Renal cortical epithelial cell (primary cell): ENCODE measurements around the gene BCL2L12. TPM values are rescaled to one million over a fixed set of nuclear protein-coding genes. Genes with fewer than 3 reads are reported as not detected.

Source experiments
- DNase-seq: peaks from one replicate; pipeline ENCODE4 v3.0.0-alpha.2; 2011; ENCODE audit warnings: low read depth
- total RNA-seq: library from RNA; depleted of rRNA; stranded (reverse); fragments of >200 nt; gene quantifications from 2 replicates; pipeline ENCODE4 v1.2.3, GENCODE V29; 2014

Gene BCL2L12
- total RNA-seq, 1 donor from 2014 or later = 1.9 TPM

DNA sequence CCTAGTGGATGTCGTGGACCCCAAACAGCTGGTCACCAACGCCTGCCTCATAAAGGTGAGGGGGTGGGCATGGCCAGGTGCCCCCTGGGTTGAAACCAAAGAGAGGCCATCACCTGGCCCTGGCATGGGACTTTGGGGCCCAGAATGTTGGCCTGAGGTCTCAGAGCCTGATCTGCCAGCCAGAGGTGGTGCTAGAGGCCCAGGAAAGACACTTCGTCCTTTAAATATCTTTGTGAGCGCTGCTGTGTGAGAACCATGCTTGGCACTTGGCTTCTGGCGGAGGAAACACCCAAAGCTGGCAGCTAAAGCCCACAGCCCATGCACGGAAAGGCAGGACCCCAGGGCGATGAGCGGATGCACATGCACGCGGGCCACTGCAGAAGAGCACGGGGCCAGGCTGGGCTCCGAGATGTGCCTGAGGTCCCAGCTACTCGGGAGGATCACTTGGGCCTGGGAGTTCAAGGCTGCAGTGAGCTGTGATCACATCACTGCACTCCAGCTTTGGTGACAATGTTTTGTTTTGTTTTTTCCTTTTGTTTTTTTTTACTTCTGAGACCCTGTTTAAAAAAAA is 19.3 kb downstream of the BCL2L12 start:
- no peak for DNase-seq

DNA sequence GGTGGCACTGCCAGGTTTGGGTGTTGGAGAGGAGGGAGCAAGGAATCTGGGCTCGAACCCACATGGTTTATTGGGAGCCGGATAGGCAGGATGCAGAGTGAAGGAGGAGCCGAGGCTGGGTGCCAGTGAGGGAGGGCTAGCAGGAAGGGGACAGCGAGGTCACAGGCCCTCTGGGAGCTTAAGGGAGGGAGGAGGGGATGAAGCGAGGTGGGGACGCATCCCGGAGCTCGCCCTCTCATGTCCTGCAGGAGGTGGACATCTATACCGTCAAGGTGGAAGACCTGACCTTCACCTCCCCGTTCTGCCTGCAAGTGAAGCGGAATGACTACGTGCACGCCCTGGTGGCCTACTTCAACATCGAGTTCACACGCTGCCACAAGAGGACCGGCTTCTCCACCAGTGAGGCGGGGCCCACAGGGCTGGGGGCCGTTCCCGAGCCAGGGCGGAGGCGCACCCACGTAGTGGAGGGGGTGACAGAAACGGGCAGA is 20.2 kb downstream of the BCL2L12 start:
- no peak for DNase-seq

DNA sequence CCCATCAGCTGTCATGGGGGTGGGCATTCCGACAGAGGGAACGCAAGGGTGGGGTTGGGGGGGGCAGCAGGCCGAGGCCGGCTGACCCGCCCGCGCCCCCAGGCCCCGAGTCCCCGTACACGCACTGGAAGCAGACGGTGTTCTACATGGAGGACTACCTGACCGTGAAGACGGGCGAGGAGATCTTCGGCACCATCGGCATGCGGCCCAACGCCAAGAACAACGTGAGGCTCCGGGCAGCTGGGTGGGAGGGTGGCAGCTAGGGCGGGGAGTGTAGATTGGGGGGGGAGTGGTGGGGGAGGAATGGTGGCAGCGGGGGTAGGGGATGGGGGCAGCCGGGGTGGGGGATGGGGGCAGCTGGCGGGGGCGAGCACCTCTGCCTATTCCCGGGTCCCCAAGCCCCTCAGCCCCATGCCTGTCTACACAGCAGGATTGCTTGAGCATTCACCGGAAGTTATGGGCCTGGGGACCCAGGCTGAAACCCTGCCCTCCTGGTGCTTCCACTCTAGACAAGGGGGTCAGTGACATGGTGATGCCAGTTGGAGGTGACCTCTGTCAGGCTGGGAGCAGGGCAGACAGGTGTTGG is 20.9 kb downstream of the BCL2L12 start:
- DNase-seq = no peak

DNA sequence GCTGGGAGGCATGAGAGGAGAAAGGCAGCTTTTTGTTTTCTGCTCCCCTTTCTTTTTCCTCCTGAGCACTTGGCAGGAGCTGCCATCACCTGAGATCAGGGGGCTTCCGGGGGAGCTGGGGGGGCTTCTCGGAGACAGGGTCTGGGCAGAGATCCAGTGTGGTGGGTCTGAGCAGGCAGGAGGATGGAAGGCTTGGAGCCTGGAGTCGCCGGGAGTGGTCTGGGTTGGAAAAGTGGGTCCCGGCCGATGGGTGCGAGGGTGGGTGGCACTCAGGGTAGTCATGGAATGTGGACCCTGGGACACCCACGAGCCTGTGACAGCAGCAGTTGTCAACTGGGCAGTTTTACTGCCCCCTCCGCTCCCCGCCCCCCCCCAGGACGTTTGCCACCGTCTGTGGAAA is 21.4 kb downstream of the BCL2L12 start:
- DNase-seq = no peak

DNA sequence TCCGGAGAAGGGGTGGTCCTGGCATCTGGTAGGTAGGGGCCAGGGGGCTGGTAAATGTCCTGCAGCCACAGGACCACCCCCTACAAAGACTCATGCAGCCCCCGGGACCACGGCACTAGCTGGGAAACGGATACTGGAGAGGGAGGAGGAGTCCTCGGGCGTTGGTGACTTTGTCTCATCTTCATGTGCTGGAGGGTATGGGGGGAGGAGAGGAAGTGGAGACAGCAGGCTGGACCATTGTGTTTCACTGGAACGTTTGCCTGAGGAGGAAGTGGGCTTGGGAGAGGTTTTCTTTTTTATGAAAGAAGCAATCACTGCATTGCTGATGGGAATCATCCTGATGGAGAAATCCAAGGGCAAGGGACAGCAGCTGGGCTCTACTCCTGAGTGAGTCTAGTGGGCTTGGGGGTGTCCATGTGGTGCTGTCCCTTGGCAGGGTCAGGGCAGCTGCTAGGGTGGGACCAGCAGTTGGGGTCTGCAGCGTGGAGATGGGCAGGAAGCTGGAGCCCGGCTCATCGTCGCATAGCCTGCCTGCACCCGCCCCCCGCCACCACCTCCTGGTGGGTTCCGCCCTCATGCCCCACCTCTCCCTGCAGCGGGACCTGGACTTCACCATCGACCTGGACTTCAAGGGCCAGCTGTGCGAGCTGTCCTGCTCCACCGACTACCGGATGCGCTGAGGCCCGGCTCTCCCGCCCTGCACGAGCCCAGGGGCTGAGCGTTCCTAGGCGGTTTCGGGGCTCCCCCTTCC is 22.0 kb downstream of the BCL2L12 start:
- no peak for DNase-seq

DNA sequence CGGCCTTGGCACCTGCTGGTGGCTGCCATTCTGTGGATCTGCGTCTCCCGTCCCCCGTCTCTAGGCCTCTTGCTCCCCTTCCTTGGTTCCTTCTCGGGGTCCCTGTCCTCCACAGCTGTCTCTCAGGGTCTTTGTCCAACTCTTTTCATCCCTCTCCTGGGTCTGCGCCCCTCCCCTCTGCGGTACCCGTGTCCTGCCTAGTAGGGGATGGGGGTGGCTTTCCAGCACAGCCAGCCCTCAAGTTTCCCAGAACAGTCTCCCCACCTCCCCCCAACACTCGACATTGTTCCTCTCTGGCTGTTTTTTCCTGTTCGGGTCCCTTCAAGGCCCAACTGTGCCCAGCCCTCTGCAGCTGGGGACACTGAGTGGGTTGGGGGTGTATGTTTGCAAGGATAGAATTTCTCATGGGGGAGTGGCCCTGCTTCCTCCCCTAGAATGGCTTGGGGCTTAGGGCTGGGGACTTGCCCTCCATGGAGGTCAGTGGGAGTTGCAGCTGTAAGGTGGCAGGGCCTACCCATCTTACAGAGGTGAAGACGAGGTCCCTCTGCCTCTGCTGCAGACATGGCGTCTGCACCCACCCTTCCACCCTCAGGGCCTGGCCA is 22.9 kb downstream of the BCL2L12 start:
- no peak for DNase-seq

DNA sequence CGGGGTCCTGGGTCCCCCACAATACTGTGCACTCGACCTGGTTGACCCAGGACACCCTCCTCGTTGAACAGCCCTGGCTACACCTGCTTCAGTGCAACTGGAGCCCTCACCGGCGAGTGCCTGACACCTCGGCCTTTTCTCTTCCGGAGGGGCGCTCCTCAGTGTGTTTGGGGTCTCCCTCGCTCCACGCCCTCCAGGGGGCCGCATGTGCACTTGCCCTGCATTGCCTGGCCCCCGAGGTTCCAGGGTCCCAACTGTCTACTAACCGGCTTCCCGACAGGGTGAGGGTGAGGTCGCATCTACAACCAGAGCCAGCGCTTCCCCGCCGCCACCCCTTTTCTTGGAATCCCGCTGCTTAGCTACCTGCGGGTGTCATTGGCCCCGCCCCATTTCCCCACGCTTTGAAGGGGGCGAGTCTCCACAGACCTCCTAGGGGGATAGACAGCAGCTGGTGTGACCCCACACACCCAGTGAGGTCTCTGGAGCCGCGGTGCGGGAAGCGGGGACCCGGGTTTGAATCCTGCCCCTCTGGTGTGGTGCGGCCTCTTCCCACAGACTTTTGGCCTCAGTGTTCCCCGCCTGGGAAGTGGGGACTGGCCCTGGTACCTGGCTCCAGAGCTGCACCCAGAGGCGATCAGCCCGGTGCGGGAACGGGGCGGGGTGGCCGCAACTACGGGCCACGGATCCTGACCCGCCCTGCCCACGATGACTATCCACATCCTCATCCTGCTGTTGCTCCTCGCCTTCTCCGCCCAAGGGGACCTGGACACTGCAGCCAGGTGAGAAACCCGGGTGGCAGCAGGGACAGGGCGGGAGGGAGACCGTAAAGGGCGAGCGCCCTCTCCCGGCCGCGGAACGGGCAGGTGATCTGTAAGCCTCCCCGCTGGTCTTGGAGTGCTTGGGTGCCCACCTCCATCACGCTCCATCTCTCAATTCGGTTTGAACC is 23.7 kb downstream of the BCL2L12 start, which contains the start of gene ADM5:
Gene ADM5 (plus strand): TSS at position 462 of the 946 bp plus-strand sequence. CDS start 244 bp downstream, at position 706.
- no peak for DNase-seq

DNA sequence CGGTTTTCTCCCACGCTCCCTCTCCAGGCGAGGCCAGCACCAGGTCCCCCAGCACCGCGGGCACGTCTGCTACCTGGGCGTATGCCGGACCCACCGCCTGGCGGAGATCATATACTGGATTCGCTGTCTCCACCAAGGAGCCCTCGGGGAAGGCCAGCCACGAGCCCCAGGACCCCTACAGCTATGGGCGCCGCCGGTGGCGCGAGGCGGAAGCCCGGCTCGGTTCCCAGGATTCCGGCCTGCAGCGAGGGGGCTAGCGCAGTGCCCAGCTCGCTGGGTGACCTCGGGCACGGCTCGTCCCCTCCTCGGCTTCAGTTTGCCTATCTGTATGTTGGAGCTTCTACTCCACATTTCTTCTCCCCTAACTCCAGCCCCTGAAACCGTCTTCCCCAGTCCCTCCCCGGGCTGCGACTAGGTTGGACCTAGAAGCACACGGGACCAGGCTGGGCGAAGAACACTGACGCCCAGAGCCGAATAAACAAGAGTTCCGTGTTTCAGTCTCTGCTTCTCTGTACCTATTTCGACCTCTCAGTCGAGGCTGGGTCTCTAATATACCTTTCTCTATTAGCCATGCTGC is 24.4 kb downstream of the BCL2L12 start:
- DNase-seq = no peak

DNA sequence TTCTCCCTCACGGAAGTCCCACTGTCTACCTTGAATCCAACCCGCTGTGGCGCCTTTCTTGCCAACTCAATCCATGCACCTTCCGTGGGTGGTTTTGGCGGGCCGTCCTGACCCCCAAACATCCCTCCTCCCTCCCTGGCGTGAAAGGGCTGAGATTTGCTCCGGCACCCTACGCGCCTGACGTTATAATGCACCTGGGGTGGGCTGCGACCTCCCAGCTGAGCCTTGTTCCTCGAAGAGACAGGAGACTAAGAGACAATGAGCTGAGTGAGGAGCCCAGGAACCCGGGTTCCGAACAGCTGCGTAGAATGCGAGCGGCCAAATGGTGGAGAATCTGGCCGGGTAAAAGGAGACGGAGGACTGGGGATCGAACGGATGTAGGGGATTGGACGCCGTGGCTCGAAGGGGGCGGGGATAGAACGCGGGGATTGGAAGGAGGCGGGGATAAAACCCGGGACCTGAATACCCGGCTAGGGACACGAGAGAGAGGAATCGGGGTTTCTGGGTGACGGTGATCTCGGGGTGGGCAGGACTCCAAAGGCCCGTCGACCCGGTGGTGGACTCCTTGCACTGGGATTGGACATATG is 25.0 kb downstream of the BCL2L12 start, which contains the start of gene CPT1C:
Gene CPT1C (plus strand): TSS at position 461 of the 587 bp plus-strand sequence. CDS start 1,137 bp downstream, outside the sequence.
- DNase-seq = peak; percentile 42

DNA sequence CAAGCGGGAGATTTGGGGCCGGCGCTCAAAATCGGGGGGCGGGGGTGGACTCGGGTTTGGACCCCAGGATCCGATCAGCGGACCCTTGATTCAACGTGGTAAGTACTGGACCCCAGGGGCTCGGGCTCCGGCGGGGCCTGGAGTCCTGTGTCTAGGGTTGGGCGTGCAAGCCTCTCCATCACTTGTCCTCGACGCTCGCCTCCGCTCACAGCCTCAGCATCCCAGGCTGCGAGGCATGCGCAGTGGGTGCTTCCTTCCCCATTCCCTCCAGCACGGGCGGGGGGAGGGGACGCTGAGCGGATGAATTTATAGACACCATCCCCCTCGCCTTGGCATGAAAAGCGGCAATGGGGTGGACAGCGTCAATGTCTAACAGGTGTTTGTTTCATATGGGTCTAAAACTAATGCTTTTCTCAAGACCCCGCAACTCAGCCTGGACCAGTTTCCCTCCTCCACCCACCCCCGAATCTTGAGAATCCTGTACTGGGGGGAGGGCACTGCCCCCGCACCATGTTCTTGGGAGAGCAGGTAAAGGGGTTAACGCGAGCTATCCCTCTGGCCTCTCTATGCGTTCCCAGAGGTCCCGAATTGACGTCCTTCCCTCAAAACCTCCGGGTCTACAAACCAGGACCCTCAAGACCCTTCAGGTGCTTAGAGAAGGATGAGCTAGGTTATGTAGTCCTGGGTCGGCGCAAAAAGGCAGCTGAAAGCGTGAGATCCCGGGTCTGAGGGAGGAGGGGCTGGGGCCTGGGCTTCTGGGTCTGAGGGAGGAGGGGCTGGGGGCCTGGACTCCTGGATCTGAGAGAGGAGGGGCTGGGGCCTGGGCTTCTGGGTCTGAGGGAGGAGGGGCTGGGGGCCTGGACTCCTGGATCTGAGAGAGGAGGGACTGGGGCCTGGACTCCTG is 25.8 kb downstream of the BCL2L12 start:
- DNase-seq = peak; percentile 16

DNA sequence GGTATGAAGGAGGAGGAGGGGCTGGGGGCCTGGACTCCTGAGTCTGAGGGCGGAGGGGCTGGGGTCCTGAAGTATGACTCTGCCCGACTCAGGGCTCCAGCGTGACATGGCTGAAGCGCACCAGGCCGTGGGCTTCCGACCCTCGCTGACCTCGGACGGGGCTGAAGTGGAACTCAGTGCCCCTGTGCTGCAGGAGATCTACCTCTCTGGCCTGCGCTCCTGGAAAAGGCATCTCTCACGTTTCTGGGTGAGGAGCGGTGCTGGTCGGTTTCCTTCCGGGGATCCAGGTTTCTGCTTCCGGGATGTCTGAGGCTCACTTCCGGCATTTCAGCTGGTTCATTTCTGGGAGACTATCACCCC is 26.4 kb downstream of the BCL2L12 start:
- DNase-seq = no peak

DNA sequence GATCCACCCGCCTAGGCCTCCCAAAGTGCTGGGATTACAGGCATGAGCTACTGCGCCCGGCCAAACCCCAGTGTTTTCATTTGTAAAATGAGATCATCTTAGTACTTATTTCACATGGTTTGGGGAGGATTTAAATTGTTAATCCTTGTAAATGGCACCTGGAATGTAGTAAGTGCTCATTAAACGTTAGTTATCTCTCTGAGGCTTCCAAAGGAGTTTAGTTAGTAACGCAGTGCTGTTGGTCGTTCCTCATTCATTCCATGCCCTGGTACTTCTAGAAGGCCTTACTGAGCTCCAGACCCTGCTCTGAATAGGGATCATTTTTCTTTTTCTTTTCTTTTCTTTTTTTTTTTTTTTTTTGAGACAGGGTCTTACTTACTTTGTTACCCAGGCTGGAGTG is 30.4 kb downstream of the BCL2L12 start:
- DNase-seq = no peak

DNA sequence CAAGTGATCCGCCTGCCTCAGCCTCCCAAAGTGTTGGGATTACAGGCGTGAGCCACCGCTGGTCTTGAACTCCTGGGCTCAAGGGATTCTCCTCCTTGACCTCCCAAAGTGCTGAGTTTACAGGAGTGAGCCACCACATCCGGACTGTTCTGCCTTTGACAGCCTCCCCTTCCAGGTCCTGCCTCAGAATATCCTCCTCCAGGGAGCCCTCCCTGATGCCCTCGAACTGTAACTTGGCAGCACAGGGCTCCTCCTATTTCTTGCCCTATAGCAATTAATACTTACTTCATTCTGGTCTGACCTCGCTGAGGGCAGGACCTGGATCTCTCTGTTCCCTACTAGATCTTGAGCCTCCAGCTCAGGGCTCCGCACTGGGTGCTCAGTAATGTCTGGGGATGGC is 31.1 kb downstream of the BCL2L12 start:
- no peak for DNase-seq

DNA sequence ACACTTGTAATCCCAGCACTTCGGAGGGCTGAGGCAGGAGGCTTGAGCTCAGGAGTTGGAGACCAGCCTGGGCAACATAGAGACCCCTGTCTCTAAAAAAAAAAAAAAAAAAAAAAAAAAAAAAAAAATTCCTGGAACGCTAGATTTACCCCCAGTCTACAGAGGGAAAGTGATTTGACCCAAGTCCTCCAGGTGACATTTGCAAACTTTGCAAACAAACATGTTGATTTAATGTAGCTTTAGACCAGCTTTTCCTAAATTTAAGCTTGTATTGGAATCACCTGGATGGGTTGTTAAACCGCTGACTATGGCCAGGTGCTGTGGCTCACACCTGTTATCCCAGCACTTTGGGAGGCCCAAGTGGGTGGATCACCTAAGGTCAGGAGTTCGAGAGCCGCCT is 33.6 kb downstream of the BCL2L12 start:
- DNase-seq = no peak

DNA sequence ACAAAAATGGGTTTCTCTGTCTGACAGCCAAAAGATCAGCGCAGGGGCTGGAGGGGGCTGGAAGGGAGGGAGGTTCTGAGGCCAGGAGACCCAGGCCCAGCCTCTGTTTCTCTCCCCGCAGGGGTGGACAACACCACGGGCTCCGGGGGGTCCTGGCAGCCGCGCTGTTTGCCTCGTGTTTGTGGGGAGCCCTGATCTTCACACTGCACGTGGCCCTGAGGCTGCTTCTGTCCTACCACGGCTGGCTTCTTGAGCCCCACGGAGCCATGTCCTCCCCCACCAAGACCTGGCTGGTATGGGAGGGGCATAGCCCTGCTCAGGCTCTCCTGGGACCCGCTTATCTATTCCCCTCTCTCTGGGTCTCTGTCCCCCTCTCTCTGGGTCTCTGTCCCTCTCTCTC is 34.8 kb downstream of the BCL2L12 start:
- DNase-seq = no peak

DNA sequence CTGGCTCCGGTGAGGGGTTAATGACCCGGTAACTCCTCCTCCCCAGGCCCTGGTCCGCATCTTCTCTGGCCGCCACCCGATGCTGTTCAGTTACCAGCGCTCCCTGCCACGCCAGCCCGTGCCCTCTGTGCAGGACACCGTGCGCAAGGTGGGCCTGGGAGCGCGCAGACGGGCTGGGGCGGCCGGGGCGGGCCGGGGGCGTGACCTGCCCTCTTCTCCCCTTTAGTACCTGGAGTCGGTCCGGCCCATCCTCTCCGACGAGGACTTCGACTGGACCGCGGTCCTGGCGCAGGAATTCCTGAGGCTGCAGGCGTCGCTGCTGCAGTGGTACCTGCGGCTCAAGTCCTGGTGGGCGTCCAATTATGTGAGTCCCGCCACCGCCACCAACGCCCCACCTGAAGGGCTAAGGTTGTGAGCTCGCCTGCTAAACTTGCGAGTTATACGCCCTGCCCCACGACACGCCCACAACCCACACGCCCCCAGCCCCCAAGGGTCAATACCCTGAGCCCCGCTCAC is 35.6 kb downstream of the BCL2L12 start:
- DNase-seq = no peak

DNA sequence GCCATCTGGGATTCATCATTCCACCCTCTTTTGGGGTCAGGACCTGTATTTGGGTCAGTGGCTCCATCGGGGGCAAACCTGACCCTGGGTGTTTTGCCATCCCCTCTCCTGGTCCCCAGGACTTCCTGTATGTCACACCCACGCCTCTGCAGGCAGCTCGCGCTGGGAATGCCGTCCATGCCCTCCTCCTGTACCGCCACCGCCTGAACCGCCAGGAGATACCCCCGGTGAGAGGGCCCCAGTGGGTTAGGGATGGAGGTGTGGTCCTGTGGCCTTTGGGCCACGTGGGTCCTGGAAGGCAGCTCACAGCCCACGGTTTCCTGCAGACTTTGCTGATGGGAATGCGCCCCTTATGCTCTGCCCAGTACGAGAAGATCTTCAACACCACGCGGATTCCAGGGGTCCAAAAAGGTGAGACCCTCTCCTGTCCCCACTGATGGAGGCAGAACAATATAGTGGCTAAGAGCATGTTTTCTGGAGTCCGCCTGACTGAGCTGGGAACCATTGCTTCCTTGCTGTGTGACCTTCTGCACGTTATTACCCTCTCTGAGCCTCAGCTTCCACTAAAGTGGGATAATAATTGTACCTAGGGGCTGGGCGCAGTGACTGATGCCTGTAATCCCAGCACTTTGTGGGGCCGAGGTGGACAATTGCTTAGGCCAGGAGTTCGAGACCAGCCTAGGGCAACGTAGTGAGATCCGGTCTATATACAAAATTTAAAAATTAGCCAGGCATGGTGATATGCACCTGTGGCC is 39.3 kb downstream of the BCL2L12 start:
- no peak for DNase-seq

DNA sequence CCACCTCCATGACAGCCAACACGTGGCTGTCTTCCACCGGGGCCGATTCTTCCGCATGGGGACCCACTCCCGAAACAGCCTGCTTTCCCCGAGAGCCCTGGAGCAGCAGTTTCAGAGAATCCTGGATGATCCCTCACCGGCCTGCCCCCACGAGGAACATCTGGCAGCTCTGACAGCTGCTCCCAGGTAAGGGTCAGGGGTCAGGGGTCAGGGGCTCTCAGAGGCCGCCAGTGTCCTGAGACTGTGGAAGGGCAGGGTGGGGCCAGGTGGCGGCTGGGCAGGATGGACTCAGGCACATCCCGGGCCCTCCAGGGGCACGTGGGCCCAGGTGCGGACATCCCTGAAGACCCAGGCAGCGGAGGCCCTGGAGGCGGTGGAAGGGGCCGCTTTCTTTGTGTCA is 40.2 kb downstream of the BCL2L12 start:
- DNase-seq = no peak
